MM.1S (cell line): ENCODE results near the gene ITSN2.

Experiments
- CTCF ChIP-seq: fragments of 300-600 bp; sonication (generic); IDR thresholded peaks from 2 replicates; pipeline ENCODE4 v1.5.1; 2016; ENCODE audit warnings: antibody characterized with exemption, low read length, mixed read lengths
- EZH2 ChIP-seq: fragments of 300-600 bp; sonication (generic); optimal IDR thresholded peaks from 2 replicates; pipeline ENCODE3; 2017; ENCODE audit warnings: low read depth, mild to moderate bottlenecking, antibody characterized with exemption, low read length, mixed read lengths
- EZH2phosphoT487 ChIP-seq: fragments of 300-600 bp; sonication (generic); IDR thresholded peaks from 2 replicates; pipeline ENCODE4 v1.6.1; 2018; ENCODE audit warnings: antibody characterized with exemption, low read length

- TF ChIP-seq EZH2 (no peak), CTCF (no peak), EZH2phosphoT487 (no peak)
Observed at GRCh38 chr2:24199968-24200590, 160.3 kb downstream of the ITSN2 start.
